Stomach (tissue), 9 donors: ENCODE results near the gene NEK10. TPM values are rescaled to one million over a fixed set of nuclear protein-coding genes. Genes with fewer than 3 reads are reported as not detected.

Experiments used
- DNase-seq, 2 donors: peaks; one replicate each; pipeline versions ENCODE4 v3.0.0 to v3.0.0-alpha.2; 2013 to 2019
- H3K27ac ChIP-seq, 5 donors: fragments of 200-600 bp in 4 of 5; sonication (generic) in 4 of 5; one replicate each; pipeline ENCODE4 v1.5.1; 2013 to 2019; ENCODE audit warnings: mild to moderate bottlenecking in 1 of 5, moderate library complexity in 1 of 5
- H3K27me3 ChIP-seq, 3 donors: fragments of 200-600 bp; sonication (generic); one replicate each; pipeline ENCODE4 v1.5.1; 2017 to 2019; ENCODE audit warnings: mixed run types in 1 of 3
- H3K36me3 ChIP-seq, 4 donors: fragments of 200-600 bp; sonication (generic); 1 replicate in 3 of 4; 2 replicates in 1 of 4; pipeline ENCODE4 v1.5.1; 2016 to 2019
- H3K4me1 ChIP-seq, 4 donors: fragments of 200-600 bp; sonication (generic); one replicate each; pipeline ENCODE4 v1.5.1; 2016 to 2019
- H3K4me3 ChIP-seq, 4 donors: fragments of 200-600 bp; sonication (generic) in 3 of 4; one replicate each; pipeline ENCODE4 v1.5.1; 2016 to 2019; ENCODE audit warnings: mild to moderate bottlenecking in 1 of 4
- H3K9me3 ChIP-seq, 4 donors: fragments of 200-600 bp; sonication (generic); one replicate each; pipeline ENCODE4 v1.5.1; 2016 to 2019
- CTCF ChIP-seq, 7 experiments: fragments of 450-650 bp in 4 of 7; fragments of 200-600 bp in 3 of 7; sonication (generic) in 3 of 7; IDR thresholded peaks; one replicate each; pipeline ENCODE4 v1.5.1; 2016 to 2019; ENCODE audit warnings: antibody characterized with exemption in 7 of 7, control low read depth in 2 of 7, mild to moderate bottlenecking in 1 of 7
- EP300 ChIP-seq: sonication (generic); formaldehyde crosslinking; IDR thresholded peaks from one replicate; pipeline ENCODE4 v1.6.1; 2017; ENCODE audit warnings: antibody characterized with exemption
- POLR2A ChIP-seq, 4 donors: fragments of 450-650 bp; IDR thresholded peaks; one replicate each; pipeline ENCODE4 v1.6.1; 2016; ENCODE audit warnings: antibody characterized with exemption in 4 of 4, control low read depth in 2 of 4, mild to moderate bottlenecking in 1 of 4, moderate library complexity in 1 of 4
- POLR2AphosphoS5 ChIP-seq, 3 donors: sonication (generic); formaldehyde crosslinking; IDR thresholded peaks; one replicate each; pipeline ENCODE4 v1.6.1; 2016; ENCODE audit warnings: antibody characterized with exemption in 3 of 3
- WGBS, 5 donors: extraction: QIAGEN DNeasy Blood & Tissue Kit in 3 of 5; methylation state at CpG; one replicate each; pipeline versions ENCODE4 v1.1.5 to v1.1.7; 2013 to 2018; 5-methylcytosine and 5-hydroxymethylcytosine counted together
- intact Hi-C: fragments of 100-400 bp; cut with DNase I; formaldehyde crosslinking; loops from one replicate; pipeline ENCODE4 v1.15.1; 2023; ENCODE audit warnings: low total_unique reads
- polyA plus RNA-seq, 3 donors: library from polyadenylated mRNA; stranded (reverse); fragments of 200-250 nt; gene quantifications; one replicate each; pipeline ENCODE4 v1.2.3, GENCODE V29; 2013
- total RNA-seq, 5 donors: library from RNA; depleted of rRNA; stranded (reverse); fragments of >200 nt; gene quantifications; one replicate each; pipeline versions ENCODE4 v1.1.0 to v1.2.3, GENCODE V29; 2014 to 2016
- donor health status: healthy with polysubstance abuse.
- donor health status: Bipolar disorder and iron deficiency.
- donor health status: healthy.

NEK10 gene
- total and polyA plus RNA-seq, 8 donors: 0.61 to 14.3 (median 1.2) TPM; not detected in 3

GRCh38 chr3:27358372-27358771, 10.8 kb downstream of the NEK10 start:
- H3K36me3 ChIP-seq: no peaks in the 10 kb centered on the region
- intact Hi-C loops: no loop called here
- H3K27ac ChIP-seq: peak overlapping the region in 2 of 5 donors; percentile 19 to 24
- no peaks in the 10 kb centered on the region for H3K9me3 ChIP-seq
- no peaks in the 10 kb centered on the region for H3K27me3 ChIP-seq
- H3K4me3 ChIP-seq: no peak overlapping the region
- no peak for DNase-seq
- WGBS, 5 donors: 39 to 62% (median 57%) methylated on average over 3 of the region's 3 CpGs
- H3K4me1 ChIP-seq: peaks cover 10 to 41% (median 23%) of the 10 kb centered on the region in 4 donors
- TF ChIP-seq EP300 (no peak), POLR2AphosphoS5 (IDR thresholded peaks at IDR 0.05) (no peak), CTCF (IDR thresholded peaks at IDR 0.05) (no peak), POLR2A (IDR thresholded peaks at IDR 0.05) (no peak)

GRCh38 chr3:27357665-27358258, 11.4 kb downstream of the NEK10 start:
- no peaks in the 10 kb centered on the region for H3K27me3 ChIP-seq
- H3K4me1 ChIP-seq: peaks cover 10 to 41% (median 23%) of the 10 kb centered on the region in 4 donors
- no peak overlapping the region for H3K4me3 ChIP-seq
- H3K36me3 ChIP-seq: no peaks in the 10 kb centered on the region
- intact Hi-C loops: no loop called here
- DNase-seq: peak; percentile 62 to 81
- 16 to 50% (median 25%) methylated on average over 1 of the region's 1 CpG for WGBS, 5 donors
- H3K27ac ChIP-seq: peak overlapping the region in 2 of 5 donors; percentile 19 to 24
- H3K9me3 ChIP-seq: no peaks in the 10 kb centered on the region
- TF ChIP-seq CTCF (IDR thresholded peaks at IDR 0.05): peak in 5 of 7 experiments; percentile 17 to 55 (median 47)
- no peak for TF ChIP-seq POLR2A (IDR thresholded peaks at IDR 0.05)
- no peak for TF ChIP-seq EP300
- peak in 1 of 3 donors; percentile 49 for TF ChIP-seq POLR2AphosphoS5 (IDR thresholded peaks at IDR 0.05)

- H3K27me3 ChIP-seq: no peaks in the 10 kb centered on the region
- intact Hi-C loops: no loop called here
- no peak for DNase-seq
- no peaks in the 10 kb centered on the region for H3K36me3 ChIP-seq
- H3K27ac ChIP-seq: peak overlapping the region in 3 of 5 donors; percentile 2 to 30 (median 5)
- WGBS, 5 donors: 64 to 74% (median 69%) methylated on average over 3 of the region's 3 CpGs
- H3K4me1 ChIP-seq: peaks cover 10 to 41% (median 23%) of the 10 kb centered on the region in 4 donors
- H3K4me3 ChIP-seq: no peak overlapping the region
- no peak for TF ChIP-seq POLR2A (IDR thresholded peaks at IDR 0.05)
- TF ChIP-seq EP300: no peak
- TF ChIP-seq POLR2AphosphoS5 (IDR thresholded peaks at IDR 0.05): no peak
- no peak for TF ChIP-seq CTCF (IDR thresholded peaks at IDR 0.05)
- H3K9me3 ChIP-seq: no peaks in the 10 kb centered on the region
These were observed 12.2 kb downstream of the NEK10 start for GRCh38 chr3:27356976-27357375.

- Histone ChIP-seq H3K4me3 (no peak overlapping the region), H3K9me3 (no peaks in the 10 kb centered on the region), H3K4me1 (peaks cover 0 to 27% (median 12%) of the 10 kb centered on the region in 4 donors), H3K27me3 (no peaks in the 10 kb centered on the region), H3K27ac (peak overlapping the region in 3 of 5 donors; percentile 9 to 44 (median 13)), H3K36me3 (no peaks in the 10 kb centered on the region)
- TF ChIP-seq POLR2A (IDR thresholded peaks at IDR 0.05) (no peak), EP300 (no peak), POLR2AphosphoS5 (IDR thresholded peaks at IDR 0.05) (no peak), CTCF (IDR thresholded peaks at IDR 0.05) (no peak)
- 58 to 67% (median 63%) methylated on average over 4 of the region's 4 CpGs for WGBS, 5 donors
- intact Hi-C loops: no loop called here
- no peak for DNase-seq
These were observed 14.5 kb downstream of the NEK10 start for GRCh38 chr3:27354588-27355203.
